Smooth muscle cell (in vitro differentiated cells): Measurements from ENCODE around the gene KRT24. TPM values are rescaled to one million over a fixed set of nuclear protein-coding genes. Genes with fewer than 3 reads are reported as not detected.

ENCODE experiments used
- DNase-seq: peaks from one replicate; lab custom pipeline; 2025; ENCODE audit not compliant: unreplicated experiment; lab: John Stamatoyannopoulos, UW
- H2AFZ ChIP-seq: fragments of 200-600 bp; sonication (generic); 2 replicates; pipeline ENCODE4 v1.6.0; 2016; ENCODE audit warnings: antibody characterized with exemption, low read depth, mild to moderate bottlenecking
- H3F3A ChIP-seq: fragments of 200-600 bp; sonication (generic); 2 replicates; pipeline ENCODE4 v1.6.0; 2017; ENCODE audit warnings: antibody characterized with exemption, low read depth
- H3K27ac ChIP-seq: fragments of 200-600 bp; sonication (generic); 2 replicates; pipeline ENCODE4 v1.5.1; 2016; ENCODE audit warnings: low read depth, mild to moderate bottlenecking
- H3K27me3 ChIP-seq: fragments of 200-600 bp; sonication (generic); 2 replicates; pipeline ENCODE4 v1.6.1; 2016; ENCODE audit warnings: low read depth, mild to moderate bottlenecking
- H3K36me3 ChIP-seq: fragments of 200-600 bp; sonication (generic); 2 replicates; pipeline ENCODE4 v1.5.1; 2016; ENCODE audit warnings: low read depth
- H3K4me1 ChIP-seq: fragments of 200-600 bp; sonication (generic); 2 replicates; pipeline ENCODE4 v1.5.1; 2016; ENCODE audit warnings: low read depth
- H3K4me2 ChIP-seq: fragments of 200-600 bp; sonication (generic); 2 replicates; pipeline ENCODE4 v1.6.0; 2016; ENCODE audit warnings: mild to moderate bottlenecking
- H3K4me3 ChIP-seq: fragments of 200-600 bp; sonication (generic); 2 replicates; pipeline ENCODE4 v1.5.1; 2016; ENCODE audit warnings: mild to moderate bottlenecking
- H3K79me2 ChIP-seq: fragments of 200-600 bp; sonication (generic); 2 replicates; pipeline ENCODE4 v1.6.0; 2016; ENCODE audit warnings: low read depth, mild to moderate bottlenecking
- H3K9ac ChIP-seq: fragments of 200-600 bp; sonication (generic); 2 replicates; pipeline ENCODE4 v1.6.0; 2016; ENCODE audit warnings: low read depth
- H3K9me3 ChIP-seq: fragments of 200-600 bp; sonication (generic); replicated peaks from 2 replicates; pipeline ENCODE4 v1.5.1; 2016; ENCODE audit warnings: low read depth
- H4K20me1 ChIP-seq: fragments of 200-600 bp; sonication (generic); 2 replicates; pipeline ENCODE4 v1.6.0; 2016; ENCODE audit warnings: low read depth
- WGBS: methylation state at CpG from one replicate; pipeline ENCODE4 v1.1.7; 2016; ENCODE audit warnings: low lambda C conversion rate; 5-methylcytosine and 5-hydroxymethylcytosine counted together
- polyA plus RNA-seq: library from polyadenylated mRNA; unstranded; fragments of >200 nt; fragmentation: Nextera tagmentation; extraction: Ambion mirVana; gene quantifications from 2 replicates; pipeline ENCODE4 v1.2.1, GENCODE V29; 2016
- total RNA-seq: library from RNA; depleted of rRNA; stranded (reverse); fragments of >200 nt; gene quantifications from 2 replicates; pipeline ENCODE4 v1.2.3, GENCODE V29; 2014
- TF ChIP-seq, protein P1 (sequence below): fragments of 200-600 bp; sonication (generic); IDR thresholded peaks from 2 replicates; pipeline ENCODE4 v1.5.1; 2017; ENCODE audit warnings: borderline replicate concordance, mild to moderate bottlenecking, antibody characterized with exemption; ENCODE audit not compliant: insufficient read depth, poor library complexity, severe bottlenecking

KRT24 gene
- total and polyA plus RNA-seq, 2 experiments from 2014 or later = not detected

GRCh38 chr17:40738553-40738952 is 35.0 kb upstream of the KRT24 start:
- H3K27ac ChIP-seq = no peak overlapping the region
- H3K4me3 ChIP-seq = no peak overlapping the region
- H3K4me1 ChIP-seq = no peaks in the 10 kb centered on the region
- H2AFZ ChIP-seq = no peak overlapping the region
- H3K27me3 ChIP-seq = peaks cover 37% of the 10 kb centered on the region
- no peak overlapping the region for H3K4me2 ChIP-seq
- no peaks in the 10 kb centered on the region for H3K79me2 ChIP-seq
- no peaks in the 10 kb centered on the region for H3F3A ChIP-seq
- no peaks in the 10 kb centered on the region for H4K20me1 ChIP-seq
- WGBS = 48% methylated on average over 4 of the region's 4 CpGs
- TF ChIP-seq, protein P1, sequence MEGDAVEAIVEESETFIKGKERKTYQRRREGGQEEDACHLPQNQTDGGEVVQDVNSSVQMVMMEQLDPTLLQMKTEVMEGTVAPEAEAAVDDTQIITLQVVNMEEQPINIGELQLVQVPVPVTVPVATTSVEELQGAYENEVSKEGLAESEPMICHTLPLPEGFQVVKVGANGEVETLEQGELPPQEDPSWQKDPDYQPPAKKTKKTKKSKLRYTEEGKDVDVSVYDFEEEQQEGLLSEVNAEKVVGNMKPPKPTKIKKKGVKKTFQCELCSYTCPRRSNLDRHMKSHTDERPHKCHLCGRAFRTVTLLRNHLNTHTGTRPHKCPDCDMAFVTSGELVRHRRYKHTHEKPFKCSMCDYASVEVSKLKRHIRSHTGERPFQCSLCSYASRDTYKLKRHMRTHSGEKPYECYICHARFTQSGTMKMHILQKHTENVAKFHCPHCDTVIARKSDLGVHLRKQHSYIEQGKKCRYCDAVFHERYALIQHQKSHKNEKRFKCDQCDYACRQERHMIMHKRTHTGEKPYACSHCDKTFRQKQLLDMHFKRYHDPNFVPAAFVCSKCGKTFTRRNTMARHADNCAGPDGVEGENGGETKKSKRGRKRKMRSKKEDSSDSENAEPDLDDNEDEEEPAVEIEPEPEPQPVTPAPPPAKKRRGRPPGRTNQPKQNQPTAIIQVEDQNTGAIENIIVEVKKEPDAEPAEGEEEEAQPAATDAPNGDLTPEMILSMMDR = no peak
- H3K9ac ChIP-seq = no peak overlapping the region
- no peaks in the 10 kb centered on the region for H3K36me3 ChIP-seq
- DNase-seq = no peak
- no peaks in the 10 kb centered on the region for H3K9me3 ChIP-seq

- no peak overlapping the region for H3K9ac ChIP-seq
- no peak overlapping the region for H2AFZ ChIP-seq
- 79% methylated on average over 1 of the region's 1 CpG for WGBS
- DNase-seq = no peak
- no peaks in the 10 kb centered on the region for H3K79me2 ChIP-seq
- no peak overlapping the region for H3K4me2 ChIP-seq
- H4K20me1 ChIP-seq = no peaks in the 10 kb centered on the region
- H3K4me1 ChIP-seq = no peaks in the 10 kb centered on the region
- no peak overlapping the region for H3K4me3 ChIP-seq
- TF ChIP-seq, protein P1 = no peak
- H3F3A ChIP-seq = no peaks in the 10 kb centered on the region
- peaks cover 50% of the 10 kb centered on the region for H3K27me3 ChIP-seq
- no peaks in the 10 kb centered on the region for H3K9me3 ChIP-seq
- no peak overlapping the region for H3K27ac ChIP-seq
- no peaks in the 10 kb centered on the region for H3K36me3 ChIP-seq
Observed at GRCh38 chr17:40735016-40735415, 31.5 kb upstream of the KRT24 start.

- peaks cover 44% of the 10 kb centered on the region for H3K27me3 ChIP-seq
- H2AFZ ChIP-seq = no peak overlapping the region
Observed at GRCh38 chr17:40734018-40734417, 30.5 kb upstream of the KRT24 start.

DNA sequence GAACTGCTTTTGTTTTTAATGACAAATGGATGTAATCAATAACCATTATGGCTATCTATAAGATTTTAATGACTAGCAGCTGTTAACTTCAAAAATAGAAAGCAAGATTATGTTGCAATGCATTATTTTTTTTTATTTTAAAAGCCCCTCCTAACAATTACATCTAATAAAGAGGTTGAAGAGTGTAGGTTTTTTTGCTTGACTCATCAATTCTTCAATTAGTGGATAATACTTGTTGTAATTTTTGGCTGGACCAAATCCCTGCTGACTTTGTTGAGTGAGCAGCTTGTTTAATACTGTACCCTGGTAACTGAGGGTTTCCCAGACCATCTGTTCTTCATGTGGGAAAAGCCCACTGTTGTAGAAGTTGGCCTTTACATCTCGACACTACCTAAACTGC is 27.4 kb upstream of the KRT24 start:
- no peaks in the 10 kb centered on the region for H3K9me3 ChIP-seq
- H3K4me2 ChIP-seq = no peak overlapping the region
- H3K27ac ChIP-seq = no peak overlapping the region
- no peaks in the 10 kb centered on the region for H4K20me1 ChIP-seq
- H3F3A ChIP-seq = no peaks in the 10 kb centered on the region
- TF ChIP-seq, protein P1 = no peak
- H3K27me3 ChIP-seq = peaks cover 28% of the 10 kb centered on the region
- no peak overlapping the region for H3K9ac ChIP-seq
- no peaks in the 10 kb centered on the region for H3K79me2 ChIP-seq
- no peaks in the 10 kb centered on the region for H3K36me3 ChIP-seq
- no peak for DNase-seq
- no peak overlapping the region for H2AFZ ChIP-seq
- 76% methylated on average over 1 of the region's 1 CpG for WGBS
- no peaks in the 10 kb centered on the region for H3K4me1 ChIP-seq
- no peak overlapping the region for H3K4me3 ChIP-seq

More at GRCh38 chr17:40734018-40734417, 30.5 kb upstream of the KRT24 start:
- Histone ChIP-seq H3K9me3 (no peaks in the 10 kb centered on the region), H3K79me2 (no peaks in the 10 kb centered on the region), H3K4me1 (no peaks in the 10 kb centered on the region), H3K4me3 (no peak overlapping the region), H3K27ac (no peak overlapping the region), H4K20me1 (no peaks in the 10 kb centered on the region), H3K9ac (no peak overlapping the region), H3K4me2 (no peak overlapping the region), H3F3A (no peaks in the 10 kb centered on the region), H3K36me3 (no peaks in the 10 kb centered on the region)
- TF ChIP-seq, protein P1 = no peak
- no peak for DNase-seq
- 86% methylated on average over 6 of the region's 6 CpGs for WGBS
